ENCODE measurements around the gene SELENOO.

The SELENOO gene

DNA sequence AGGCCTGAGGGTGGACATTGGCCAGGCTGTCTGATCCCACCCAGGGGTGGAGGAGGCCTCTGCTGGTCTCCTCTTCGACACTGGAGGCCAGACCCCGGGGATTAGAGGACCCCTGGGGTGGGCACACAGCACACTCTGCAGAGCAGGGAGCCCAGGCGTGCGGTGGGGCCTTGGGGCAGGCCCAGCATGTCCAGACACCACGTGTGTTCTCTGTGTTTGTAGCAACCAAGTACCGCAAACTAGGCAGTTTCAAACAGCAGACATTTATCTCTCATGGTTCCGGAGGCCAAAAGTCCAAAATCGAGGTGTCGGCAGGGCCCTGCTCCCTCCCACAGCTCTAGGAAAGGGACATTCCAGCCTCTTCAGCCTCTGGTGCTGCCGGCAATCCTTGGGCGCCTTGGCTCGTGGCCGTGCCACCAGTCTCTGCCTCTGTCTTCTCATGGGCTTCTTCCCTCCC lies 28.8 kb upstream of the SELENOO start:
- no peaks in the 10 kb centered on the region for H3K9me2 ChIP-seq (replicated peaks; ENCODE audit: control insufficient read depth, low read length)
- H3K4me3 ChIP-seq (ENCODE audit: low read length), result no peak overlapping the region
- H3F3A ChIP-seq (ENCODE audit: control insufficient read depth, insufficient read depth), result peaks cover 3% of the 10 kb centered on the region; the same call in 1 of the 2 replicates
- H3K36me3 ChIP-seq (ENCODE audit: control insufficient read depth, low read length), result no peaks in the 10 kb centered on the region
- no peak overlapping the region for H3K27ac ChIP-seq (ENCODE audit: low read depth, low read length)
- H4K20me1 ChIP-seq (ENCODE audit: control insufficient read depth, insufficient read depth, low read depth, low read length), result no peaks in the 10 kb centered on the region
- H3K4me2 ChIP-seq (ENCODE audit: low read length), result no peak overlapping the region
- H3K79me2 ChIP-seq (ENCODE audit: control insufficient read depth, low read length), result no peaks in the 10 kb centered on the region
- peaks cover 19% of the 10 kb centered on the region for H3K27me3 ChIP-seq (ENCODE audit: control insufficient read depth, low read length)
- TF ChIP-seq EZH2phosphoT487 (IDR thresholded peaks at IDR 0.05; ENCODE audit: borderline replicate concordance, low read length), result no peak
- TF ChIP-seq, protein P1, sequence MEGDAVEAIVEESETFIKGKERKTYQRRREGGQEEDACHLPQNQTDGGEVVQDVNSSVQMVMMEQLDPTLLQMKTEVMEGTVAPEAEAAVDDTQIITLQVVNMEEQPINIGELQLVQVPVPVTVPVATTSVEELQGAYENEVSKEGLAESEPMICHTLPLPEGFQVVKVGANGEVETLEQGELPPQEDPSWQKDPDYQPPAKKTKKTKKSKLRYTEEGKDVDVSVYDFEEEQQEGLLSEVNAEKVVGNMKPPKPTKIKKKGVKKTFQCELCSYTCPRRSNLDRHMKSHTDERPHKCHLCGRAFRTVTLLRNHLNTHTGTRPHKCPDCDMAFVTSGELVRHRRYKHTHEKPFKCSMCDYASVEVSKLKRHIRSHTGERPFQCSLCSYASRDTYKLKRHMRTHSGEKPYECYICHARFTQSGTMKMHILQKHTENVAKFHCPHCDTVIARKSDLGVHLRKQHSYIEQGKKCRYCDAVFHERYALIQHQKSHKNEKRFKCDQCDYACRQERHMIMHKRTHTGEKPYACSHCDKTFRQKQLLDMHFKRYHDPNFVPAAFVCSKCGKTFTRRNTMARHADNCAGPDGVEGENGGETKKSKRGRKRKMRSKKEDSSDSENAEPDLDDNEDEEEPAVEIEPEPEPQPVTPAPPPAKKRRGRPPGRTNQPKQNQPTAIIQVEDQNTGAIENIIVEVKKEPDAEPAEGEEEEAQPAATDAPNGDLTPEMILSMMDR (IDR thresholded peaks at IDR 0.05; ENCODE audit: low read depth, low read length, poor library complexity, severe bottlenecking), result no peak
- H3K9me3 ChIP-seq (ENCODE audit: control insufficient read depth, insufficient read depth, low read length), result no peaks in the 10 kb centered on the region
- peaks cover 14% of the 10 kb centered on the region for H3K4me1 ChIP-seq (ENCODE audit: control insufficient read depth, low read length)

DNA sequence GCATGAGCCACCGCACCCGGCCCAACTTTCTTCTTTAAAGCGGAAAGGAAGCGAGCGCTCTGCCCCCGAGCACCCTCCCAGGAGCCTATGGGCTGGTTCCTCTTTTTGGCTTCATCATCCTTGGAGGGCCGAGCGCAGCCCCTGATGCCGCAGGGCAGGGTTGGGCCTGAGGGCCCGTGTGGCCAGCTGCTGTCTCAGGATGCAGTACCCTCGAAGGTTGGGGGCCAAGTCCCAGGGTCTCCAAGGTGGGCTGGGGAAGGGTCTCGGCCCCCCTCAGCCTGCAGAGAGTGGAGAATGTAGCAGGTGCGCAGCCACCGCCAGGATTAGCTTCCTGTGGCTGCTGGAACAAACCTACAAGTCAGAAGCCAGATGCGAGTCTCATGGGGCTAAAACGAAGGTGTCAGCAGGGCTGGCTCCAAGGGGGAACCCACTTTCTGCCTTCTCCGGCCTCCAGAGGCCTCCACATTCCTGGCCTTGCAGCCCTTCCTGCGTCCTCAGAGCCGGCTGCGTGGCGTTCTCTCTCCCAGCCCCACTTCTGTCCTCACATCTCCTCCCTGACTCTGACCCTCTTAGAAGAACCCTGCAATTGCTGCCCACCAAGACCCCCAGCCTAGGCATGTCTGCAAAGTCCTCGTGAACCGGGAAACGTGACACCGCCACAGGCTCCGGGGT lies 27.4 kb upstream of the SELENOO start:
- Histone ChIP-seq H3K9me3 (ENCODE audit: control insufficient read depth, insufficient read depth, low read length) (no peaks in the 10 kb centered on the region), H3K4me3 (ENCODE audit: low read length) (peak overlapping the region; percentile 51), H3K27ac (ENCODE audit: low read depth, low read length) (peak overlapping the region; percentile 42), H3K27me3 (ENCODE audit: control insufficient read depth, low read length) (peaks cover 10% of the 10 kb centered on the region), H3K4me2 (ENCODE audit: low read length) (peak overlapping the region; percentile 87), H3K36me3 (ENCODE audit: control insufficient read depth, low read length) (no peaks in the 10 kb centered on the region), H3K9me2 (replicated peaks; ENCODE audit: control insufficient read depth, low read length) (no peaks in the 10 kb centered on the region), H4K20me1 (ENCODE audit: control insufficient read depth, insufficient read depth, low read depth, low read length) (no peaks in the 10 kb centered on the region), H3F3A (ENCODE audit: control insufficient read depth, insufficient read depth) (peaks cover 3% of the 10 kb centered on the region; the same call in 1 of the 2 replicates), H3K4me1 (ENCODE audit: control insufficient read depth, low read length) (peaks cover 14% of the 10 kb centered on the region), H3K79me2 (ENCODE audit: control insufficient read depth, low read length) (no peaks in the 10 kb centered on the region)
- no peak for TF ChIP-seq EZH2phosphoT487 (IDR thresholded peaks at IDR 0.05; ENCODE audit: borderline replicate concordance, low read length)
- TF ChIP-seq, protein P1 (IDR thresholded peaks at IDR 0.05; ENCODE audit: low read depth, low read length, poor library complexity, severe bottlenecking), result no peak

DNA sequence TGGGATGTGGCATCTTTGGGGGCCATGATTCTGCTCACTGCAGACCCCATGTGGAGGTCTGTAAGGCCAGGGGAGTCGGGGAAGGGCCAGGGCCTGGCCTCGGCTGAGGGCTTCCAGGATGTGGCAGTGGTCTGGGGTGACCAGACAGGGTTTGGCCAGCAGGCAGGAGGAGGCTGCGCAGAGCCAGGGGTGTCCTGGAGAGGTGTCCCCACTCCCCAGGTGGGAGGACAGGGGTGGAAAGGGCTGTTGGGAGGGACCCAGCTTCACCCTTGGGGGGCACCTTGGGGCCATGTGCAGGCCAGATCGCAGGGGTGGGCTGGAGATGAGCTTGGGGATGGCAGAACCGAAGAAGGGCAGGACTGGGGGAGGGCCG lies 26.8 kb upstream of the SELENOO start:
- H3K9me3 ChIP-seq (ENCODE audit: control insufficient read depth, insufficient read depth, low read length), result no peaks in the 10 kb centered on the region
- TF ChIP-seq, protein P1 (IDR thresholded peaks at IDR 0.05; ENCODE audit: low read depth, low read length, poor library complexity, severe bottlenecking), result no peak
- TF ChIP-seq EZH2phosphoT487 (IDR thresholded peaks at IDR 0.05; ENCODE audit: borderline replicate concordance, low read length), result no peak
- H3K9me2 ChIP-seq (replicated peaks; ENCODE audit: control insufficient read depth, low read length), result no peaks in the 10 kb centered on the region
- peak overlapping the region; percentile 51 for H3K4me3 ChIP-seq (ENCODE audit: low read length)
- peaks cover 5% of the 10 kb centered on the region for H3K27me3 ChIP-seq (ENCODE audit: control insufficient read depth, low read length)
- H3F3A ChIP-seq (ENCODE audit: control insufficient read depth, insufficient read depth), result peaks cover 3% of the 10 kb centered on the region; the same call in 1 of the 2 replicates
- H3K4me2 ChIP-seq (ENCODE audit: low read length), result peak overlapping the region; percentile 87
- peak overlapping the region; percentile 42 for H3K27ac ChIP-seq (ENCODE audit: low read depth, low read length)
- H4K20me1 ChIP-seq (ENCODE audit: control insufficient read depth, insufficient read depth, low read depth, low read length), result no peaks in the 10 kb centered on the region
- H3K4me1 ChIP-seq (ENCODE audit: control insufficient read depth, low read length), result peaks cover 14% of the 10 kb centered on the region
- H3K36me3 ChIP-seq (ENCODE audit: control insufficient read depth, low read length), result no peaks in the 10 kb centered on the region
- H3K79me2 ChIP-seq (ENCODE audit: control insufficient read depth, low read length), result no peaks in the 10 kb centered on the region
